ENCODE measurements around the gene GGA1. TPM values are rescaled to one million over a fixed set of nuclear protein-coding genes. Genes with fewer than 3 reads are reported as not detected.

GGA1 gene
- total RNA-seq, 1 donor from 2014 or later, result 64.8 TPM

DNA sequence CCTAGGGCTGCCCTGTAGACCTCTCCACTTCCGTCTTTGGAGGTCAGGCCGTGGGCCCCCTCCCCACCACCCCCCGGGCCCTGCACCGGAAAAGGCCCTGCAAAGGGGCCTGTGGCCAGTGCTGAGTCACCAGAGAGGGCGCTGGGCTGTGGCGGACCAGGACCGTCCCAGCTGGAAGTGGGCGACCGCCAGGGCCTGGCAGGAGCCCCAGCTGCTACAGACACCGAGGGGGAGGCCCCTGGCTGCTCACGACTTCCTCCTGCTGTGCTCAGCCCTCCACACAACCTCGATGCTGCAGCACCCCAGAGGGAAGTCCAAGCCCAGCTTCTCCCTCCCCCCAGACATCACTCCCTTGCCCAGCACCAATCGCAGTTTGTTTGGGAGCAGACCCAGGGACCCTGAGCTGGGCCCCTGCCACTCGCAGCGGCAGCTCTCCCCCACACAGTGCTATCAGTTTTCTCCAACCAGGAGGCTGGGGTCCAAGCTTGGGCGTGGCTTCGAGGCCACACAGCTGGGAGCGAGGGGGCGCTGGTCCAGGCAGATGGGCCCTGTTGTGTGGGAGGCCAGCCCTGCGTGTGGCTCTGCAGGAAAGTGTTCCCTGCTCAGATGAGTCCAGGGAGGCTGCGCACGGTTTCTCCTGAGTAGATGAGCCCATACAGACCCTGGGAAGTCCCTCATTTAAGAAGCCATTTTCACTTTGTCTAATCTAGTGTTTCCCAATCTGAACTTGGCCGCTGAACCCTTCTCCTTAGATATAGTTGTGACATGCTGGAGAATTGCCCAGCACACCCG is 25.2 kb downstream of the GGA1 start:
- Histone ChIP-seq H3K4me3 (peak overlapping the region; percentile 20), H3K9me3 (no peaks in the 10 kb centered on the region), H3K27ac (peak overlapping the region; percentile 84), H3K27me3 (ENCODE audit: low read depth) (no peaks in the 10 kb centered on the region), H3K36me3 (peaks cover 38% of the 10 kb centered on the region), H3K4me1 (peaks cover 65% of the 10 kb centered on the region)
- peak; percentile 89 for DNase-seq
- intact Hi-C loops (cut with DNase I), result no loop called here
- TF ChIP-seq, protein P1, sequence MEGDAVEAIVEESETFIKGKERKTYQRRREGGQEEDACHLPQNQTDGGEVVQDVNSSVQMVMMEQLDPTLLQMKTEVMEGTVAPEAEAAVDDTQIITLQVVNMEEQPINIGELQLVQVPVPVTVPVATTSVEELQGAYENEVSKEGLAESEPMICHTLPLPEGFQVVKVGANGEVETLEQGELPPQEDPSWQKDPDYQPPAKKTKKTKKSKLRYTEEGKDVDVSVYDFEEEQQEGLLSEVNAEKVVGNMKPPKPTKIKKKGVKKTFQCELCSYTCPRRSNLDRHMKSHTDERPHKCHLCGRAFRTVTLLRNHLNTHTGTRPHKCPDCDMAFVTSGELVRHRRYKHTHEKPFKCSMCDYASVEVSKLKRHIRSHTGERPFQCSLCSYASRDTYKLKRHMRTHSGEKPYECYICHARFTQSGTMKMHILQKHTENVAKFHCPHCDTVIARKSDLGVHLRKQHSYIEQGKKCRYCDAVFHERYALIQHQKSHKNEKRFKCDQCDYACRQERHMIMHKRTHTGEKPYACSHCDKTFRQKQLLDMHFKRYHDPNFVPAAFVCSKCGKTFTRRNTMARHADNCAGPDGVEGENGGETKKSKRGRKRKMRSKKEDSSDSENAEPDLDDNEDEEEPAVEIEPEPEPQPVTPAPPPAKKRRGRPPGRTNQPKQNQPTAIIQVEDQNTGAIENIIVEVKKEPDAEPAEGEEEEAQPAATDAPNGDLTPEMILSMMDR (IDR thresholded peaks at IDR 0.05), result peak; percentile 41
- ATAC-seq, result peak; percentile 78 to 85

DNA sequence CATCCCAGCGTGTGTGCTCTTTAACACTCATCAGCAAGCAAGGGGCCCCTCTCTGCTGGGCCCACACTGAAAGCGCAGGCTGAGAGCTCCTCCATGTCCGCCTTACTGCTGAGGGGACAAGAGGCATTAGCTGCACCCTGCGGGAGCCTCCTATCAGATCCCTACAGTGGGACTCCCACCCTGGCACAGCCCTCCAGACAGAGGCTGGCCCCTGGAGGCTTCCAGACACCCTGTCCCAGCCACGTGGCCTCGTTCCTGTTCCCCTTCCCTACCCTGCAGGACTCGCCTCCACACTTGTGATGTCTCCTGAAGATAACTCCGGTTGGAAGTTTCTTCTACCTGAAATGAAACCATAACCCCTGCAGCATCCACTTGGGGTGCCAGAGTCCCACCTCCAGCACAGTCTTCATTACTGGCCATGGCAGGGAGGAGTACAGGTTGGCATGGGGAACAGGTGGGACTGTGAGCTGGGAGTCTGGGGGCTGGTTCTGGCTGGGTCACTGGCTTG is 25.8 kb downstream of the GGA1 start:
- peak overlapping the region; percentile 20 for H3K4me3 ChIP-seq
- DNase-seq (no peak), ATAC-seq (peak in 1 of 2 donors; percentile 0)
- H3K27me3 ChIP-seq (ENCODE audit: low read depth), result no peaks in the 10 kb centered on the region
- H3K4me1 ChIP-seq, result peaks cover 70% of the 10 kb centered on the region
- TF ChIP-seq, protein P1 (IDR thresholded peaks at IDR 0.05), result no peak
- intact Hi-C loops (cut with DNase I), result no loop called here
- no peaks in the 10 kb centered on the region for H3K9me3 ChIP-seq
- peak overlapping the region; percentile 84 for H3K27ac ChIP-seq
- H3K36me3 ChIP-seq, result peaks cover 31% of the 10 kb centered on the region

DNA sequence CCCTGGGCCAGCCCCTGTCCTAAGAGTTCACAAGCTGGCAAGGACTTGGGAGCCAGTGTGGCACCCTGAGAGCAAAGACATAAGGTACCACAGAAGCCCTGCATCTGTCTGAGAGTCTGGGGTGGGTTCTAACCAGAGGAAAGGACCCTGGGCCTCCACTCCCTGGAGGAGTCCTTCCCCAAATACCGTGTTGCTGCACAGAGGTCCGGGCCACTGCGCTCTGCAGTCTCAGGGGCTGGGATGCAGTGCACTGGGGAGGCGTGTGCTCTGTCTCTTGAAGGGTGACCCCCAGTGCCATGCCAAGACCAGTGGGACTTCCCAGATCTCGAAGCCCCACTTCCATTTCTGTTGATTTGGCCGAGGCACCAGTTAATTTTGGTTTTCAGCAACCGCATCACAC is 26.5 kb downstream of the GGA1 start:
- intact Hi-C loops (cut with DNase I), result no loop called here
- H3K9me3 ChIP-seq, result no peaks in the 10 kb centered on the region
- TF ChIP-seq, protein P1 (IDR thresholded peaks at IDR 0.05), result no peak
- DNase-seq (no peak), ATAC-seq (no peak)
- H3K27me3 ChIP-seq (ENCODE audit: low read depth), result no peaks in the 10 kb centered on the region
- peaks cover 25% of the 10 kb centered on the region for H3K36me3 ChIP-seq
- no peak overlapping the region for H3K4me3 ChIP-seq
- H3K4me1 ChIP-seq, result peaks cover 74% of the 10 kb centered on the region
- peak overlapping the region; percentile 84 for H3K27ac ChIP-seq

DNA sequence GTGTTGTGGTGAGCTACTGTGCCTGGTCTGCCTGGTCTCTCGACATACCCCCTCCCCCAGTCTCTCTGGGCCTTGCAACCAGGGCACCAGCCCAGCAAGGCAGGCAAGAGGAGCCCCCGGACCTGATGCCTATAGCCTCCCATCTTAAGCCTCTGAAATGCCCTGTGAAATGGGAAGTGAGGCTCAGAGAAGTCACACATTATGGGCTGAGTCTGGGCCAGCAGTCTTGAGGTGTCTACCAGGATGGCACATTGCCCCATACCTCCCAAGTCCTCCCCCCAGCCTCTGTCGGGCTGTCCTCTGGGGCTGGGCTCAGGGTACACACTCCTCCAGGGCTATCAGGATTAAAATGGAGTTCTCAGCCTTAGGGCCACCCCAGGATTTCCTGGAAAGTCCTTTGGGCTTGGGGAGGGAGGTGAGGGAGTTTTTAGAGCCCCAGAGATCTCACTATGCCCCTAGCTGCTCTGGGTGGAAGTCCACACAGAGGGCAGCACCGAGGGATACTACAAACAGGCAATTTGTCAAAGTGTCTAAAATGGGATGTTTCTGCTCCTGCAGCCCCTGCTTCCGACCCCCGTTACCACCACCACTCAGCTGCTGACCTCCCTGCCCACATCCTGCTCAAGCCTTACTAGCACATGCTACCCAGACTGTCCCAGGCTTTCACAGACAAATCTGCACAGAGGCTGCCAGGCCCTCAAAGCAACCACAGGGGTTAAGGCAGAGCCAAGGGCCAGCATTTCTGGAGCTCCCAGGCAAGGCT is 27.7 kb downstream of the GGA1 start:
- ATAC-seq, result no peak
- no peak overlapping the region for H3K4me3 ChIP-seq
- TF ChIP-seq, protein P1 (IDR thresholded peaks at IDR 0.05), result no peak
- peaks cover 14% of the 10 kb centered on the region for H3K36me3 ChIP-seq
- H3K27me3 ChIP-seq (ENCODE audit: low read depth), result no peaks in the 10 kb centered on the region
- intact Hi-C loops (cut with DNase I), result no loop called here
- H3K4me1 ChIP-seq, result peaks cover 86% of the 10 kb centered on the region
- DNase-seq, result no peak
- H3K9me3 ChIP-seq, result no peaks in the 10 kb centered on the region
- peak overlapping the region; percentile 36 for H3K27ac ChIP-seq

DNA sequence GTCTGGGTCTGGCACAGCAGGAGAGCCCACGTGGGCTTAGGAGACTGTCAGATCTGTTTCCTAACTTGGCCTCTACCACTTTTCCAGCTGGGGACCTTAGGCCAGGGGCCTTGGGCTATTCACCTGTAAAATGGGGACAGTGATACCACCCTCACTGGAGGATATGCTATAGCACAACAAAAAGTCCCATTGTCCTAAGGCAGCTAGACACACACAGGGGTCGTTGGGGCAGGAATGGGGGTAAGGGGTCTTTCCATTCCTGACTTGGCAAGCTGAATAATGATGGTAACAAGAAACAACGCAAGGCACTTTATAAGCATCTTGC is 28.3 kb downstream of the GGA1 start:
- peak overlapping the region; percentile 36 for H3K27ac ChIP-seq
- H3K36me3 ChIP-seq, result peaks cover 8% of the 10 kb centered on the region
- H3K9me3 ChIP-seq, result no peaks in the 10 kb centered on the region
- TF ChIP-seq, protein P1 (IDR thresholded peaks at IDR 0.05), result no peak
- DNase-seq (no peak), ATAC-seq (no peak)
- H3K27me3 ChIP-seq (ENCODE audit: low read depth), result no peaks in the 10 kb centered on the region
- no peak overlapping the region for H3K4me3 ChIP-seq
- intact Hi-C loops (cut with DNase I), result no loop called here
- H3K4me1 ChIP-seq, result peaks cover 91% of the 10 kb centered on the region
